Frontal cortex (tissue), 4 donors: ENCODE measurements around the gene GFPT2. TPM values are rescaled to one million over a fixed set of nuclear protein-coding genes. Genes with fewer than 3 reads are reported as not detected.

Experiments
- DNase-seq, 2 donors: peaks; one replicate each; pipeline ENCODE4 v3.0.0; 2012; ENCODE audit warnings: low spot score in 2 of 2
- FAIRE-seq: peaks from 2 replicates; lab custom pipeline; 2012; peaks lifted over from hg19 to GRCh38; lab: Jason Lieb, UNC
- total RNA-seq: library from RNA; depleted of rRNA; stranded (reverse); fragments of >200 nt; gene quantifications from one replicate; pipeline ENCODE4 v1.2.3, GENCODE V29; 2014
- donor health status: control.
- donor health status: control.
- donor health status: control.

Gene GFPT2
- total RNA-seq, 1 donor from 2014 or later, result 11.0 TPM

DNA sequence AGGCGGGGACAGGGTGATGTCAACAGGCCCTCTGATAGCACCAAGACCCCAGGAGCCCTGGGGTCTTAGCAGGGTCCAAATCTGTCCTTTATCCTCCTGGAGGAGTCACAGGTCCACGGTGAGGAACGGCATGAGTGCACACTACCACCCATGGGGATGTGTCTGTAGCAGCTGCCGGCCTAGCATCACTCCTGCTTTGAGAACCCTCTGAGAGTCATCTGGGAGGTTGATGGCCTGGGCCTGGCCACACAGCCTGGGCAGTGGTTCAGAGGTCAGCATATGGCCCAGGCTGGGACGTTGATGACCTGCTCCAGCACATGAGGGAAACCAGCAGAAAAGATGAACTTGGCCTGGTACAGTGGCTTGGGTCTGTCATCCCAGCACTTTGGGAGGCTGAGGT, 1.8 kb upstream of the GFPT2 start:
- DNase-seq (no peak), FAIRE-seq (no peak)

DNA sequence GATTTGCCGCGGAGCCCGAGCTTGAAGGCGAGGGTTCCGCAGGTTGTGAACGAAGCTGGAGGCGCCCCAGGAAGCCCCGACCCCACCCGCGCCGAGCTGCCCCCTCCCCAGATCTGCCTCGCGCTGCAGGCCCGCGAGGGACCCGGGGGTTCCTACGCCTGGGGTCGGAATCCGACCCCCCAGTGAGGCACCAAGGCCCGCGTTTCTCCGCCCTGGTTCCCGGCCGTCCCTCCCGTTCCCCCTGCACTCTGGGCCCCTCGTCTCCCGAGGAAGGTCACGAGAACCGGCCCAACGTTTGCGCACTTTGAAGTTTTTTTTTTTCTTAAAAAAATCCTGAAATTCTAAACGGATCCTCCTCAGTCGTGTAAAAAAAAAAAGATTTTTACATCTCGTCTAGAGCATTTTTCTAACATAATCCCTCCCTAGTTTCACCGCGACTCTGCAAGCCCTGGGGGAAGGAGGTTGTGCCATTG, 880 bp upstream of the GFPT2 start:
- DNase-seq (no peak), FAIRE-seq (no peak)

DNA sequence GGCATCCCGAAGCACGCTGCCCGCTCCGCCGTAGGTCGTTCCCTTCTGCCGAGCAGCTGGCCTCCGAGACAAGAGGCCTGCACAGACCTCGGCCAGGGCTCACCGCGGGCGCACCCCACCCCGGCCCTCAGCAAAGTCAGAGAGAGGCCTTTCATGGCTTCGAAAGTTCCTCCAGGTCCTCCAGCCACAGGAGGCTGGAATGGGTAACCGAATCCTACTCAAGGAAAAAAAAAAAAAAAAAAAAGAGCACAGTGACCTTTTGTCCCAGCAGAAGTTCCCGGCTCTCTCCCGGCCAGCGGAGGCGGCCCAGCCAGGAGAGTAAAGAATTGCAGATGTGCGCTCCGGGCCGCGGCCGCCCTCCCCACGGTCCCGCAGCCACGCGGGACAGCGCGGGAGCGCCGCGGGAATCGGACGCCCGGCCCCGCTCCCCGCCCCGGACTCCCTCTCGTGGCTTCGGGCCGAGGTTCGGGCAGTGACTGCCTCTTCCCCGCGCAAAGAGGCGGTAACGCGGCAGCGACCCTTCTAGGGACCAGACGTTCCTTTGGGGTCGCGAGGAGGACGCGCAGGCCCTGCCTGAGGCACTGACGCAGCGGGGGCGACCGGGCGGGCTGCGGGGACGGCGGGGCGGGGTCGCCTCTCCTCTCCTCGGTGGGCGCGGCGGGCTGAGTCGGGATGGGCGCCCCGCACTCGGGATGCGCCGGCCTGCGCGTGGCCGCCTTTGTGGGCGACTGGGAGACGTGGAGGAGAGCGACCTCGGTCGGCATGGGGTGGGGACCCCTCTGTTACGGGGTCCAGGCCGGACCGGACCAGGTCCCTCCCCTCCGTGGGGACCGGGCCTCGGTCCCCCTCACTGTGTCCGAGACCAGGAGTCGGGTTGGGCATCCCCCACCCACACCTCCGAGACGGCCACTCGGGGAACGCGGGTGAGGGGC, 754 bp downstream of the GFPT2 start:
- DNase-seq (peak in 1 of 2 donors; percentile 54), FAIRE-seq (no peak)

DNA sequence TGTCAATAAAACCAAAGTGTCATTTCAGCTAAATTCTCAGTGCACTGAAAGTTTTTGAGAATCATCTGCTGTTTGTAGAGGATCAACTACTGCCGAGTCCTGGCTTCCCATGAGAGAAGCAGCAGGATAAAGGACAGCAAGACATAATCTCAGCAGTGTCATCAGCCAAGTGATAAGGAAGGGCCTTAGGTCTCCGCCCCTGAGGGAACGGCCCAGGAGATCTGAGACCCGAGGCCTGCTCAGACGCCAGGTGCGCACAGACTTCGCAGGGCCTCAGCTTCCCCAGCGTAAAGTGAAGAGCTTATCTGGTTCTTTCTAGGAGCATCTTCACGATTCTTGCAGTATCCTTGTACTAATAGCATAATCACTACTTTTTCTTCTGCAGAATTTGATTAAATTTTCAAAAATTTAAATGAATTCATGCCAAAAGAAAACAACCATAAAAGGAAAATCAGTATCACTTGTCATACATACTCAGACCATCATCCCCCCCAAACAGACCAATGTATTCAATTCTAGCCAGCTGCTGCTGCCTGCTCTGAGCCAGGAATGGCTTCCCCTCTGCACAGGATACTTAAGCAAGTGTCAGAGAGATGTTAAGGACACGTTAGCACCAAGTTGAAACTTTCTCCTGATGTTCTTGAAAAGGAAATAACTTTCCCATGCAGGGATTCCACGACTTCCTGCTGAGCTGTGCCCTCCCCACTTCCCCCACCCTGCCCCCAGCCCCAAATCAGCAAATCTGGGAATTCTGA, 2.2 kb downstream of the GFPT2 start:
- no peak for FAIRE-seq

DNA sequence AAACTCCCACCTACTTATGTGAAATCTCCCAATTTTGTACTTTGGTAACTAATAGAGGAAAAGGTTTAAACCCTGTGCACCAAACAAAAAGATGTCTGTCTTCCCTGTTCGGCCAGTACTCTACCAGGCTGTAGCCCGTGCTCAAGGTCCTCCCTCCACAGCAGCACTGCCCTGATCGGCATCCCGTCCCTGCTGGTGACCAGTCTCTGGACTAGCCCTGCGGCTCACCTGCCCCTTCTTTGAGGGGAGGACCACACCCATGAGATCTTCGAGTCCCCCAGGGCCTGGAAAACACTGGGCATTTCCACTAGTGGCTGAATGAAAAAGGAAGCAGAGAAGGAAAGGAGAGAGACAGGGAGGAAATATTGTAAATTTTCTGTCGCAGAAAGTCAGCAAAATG, 2.8 kb downstream of the GFPT2 start:
- FAIRE-seq (no peak), DNase-seq (no peak)

More for the DNA sequence above, 2.2 kb downstream of the GFPT2 start:
- no peak for DNase-seq

DNA sequence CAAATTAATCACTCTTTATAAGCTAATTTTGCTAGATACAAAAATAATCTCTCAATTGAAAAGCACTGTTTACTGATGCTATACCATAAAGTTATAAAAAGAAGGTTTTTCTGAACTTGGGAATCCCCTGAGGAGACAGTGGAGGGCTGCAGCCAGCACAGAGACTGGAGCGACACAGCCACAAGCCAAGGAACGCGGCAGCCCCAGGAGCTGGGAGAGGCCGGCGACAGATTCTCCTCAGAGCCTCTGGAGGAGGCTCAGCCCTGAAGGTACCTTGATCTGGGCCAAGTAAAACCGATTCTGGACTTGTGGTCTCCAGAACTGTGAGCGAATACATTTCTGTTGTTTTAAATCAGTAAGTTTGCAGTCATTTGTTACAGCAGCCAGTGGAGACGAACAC, 3.7 kb downstream of the GFPT2 start:
- FAIRE-seq (no peak), DNase-seq (no peak)

DNA sequence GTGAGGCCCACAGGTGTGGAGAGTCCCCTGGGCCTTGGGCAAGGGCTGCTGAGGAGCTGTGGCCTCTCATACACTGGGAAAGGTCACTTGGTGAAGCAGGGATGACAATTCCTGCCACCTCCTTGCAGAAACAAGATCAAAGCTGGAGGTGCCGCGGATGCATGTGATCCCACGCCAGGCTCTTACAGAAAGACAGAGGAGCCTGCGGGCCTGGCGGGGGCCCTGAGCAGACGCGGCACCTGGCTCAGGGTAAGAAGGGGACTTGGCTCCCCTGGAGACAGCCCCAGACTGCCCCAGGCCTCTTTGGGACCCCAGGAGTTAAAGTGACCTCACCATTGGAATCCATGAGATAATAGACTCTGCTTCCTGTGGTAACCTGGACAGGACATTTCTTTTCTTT, 4.8 kb downstream of the GFPT2 start:
- FAIRE-seq, result no peak
- DNase-seq, result no peak

DNA sequence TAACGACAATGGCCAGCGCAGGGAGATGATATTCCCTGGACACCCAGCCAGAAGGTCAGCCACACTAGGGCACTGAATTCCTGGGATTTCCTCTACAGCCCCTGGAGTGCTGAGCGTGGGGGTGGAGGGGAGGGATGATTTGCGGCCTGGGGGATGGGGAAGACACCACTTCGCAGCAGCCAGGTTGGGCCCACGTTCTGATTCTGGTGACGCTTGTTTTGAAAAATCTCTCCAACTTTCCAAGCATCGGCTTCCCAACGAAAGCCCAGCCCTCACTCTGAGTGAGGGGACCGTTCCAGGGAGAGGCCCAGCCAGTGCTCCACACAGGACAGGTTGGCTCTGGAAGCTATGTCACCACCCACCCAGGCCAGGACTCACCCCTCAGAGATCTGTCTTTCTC, 5.4 kb downstream of the GFPT2 start:
- FAIRE-seq (no peak), DNase-seq (no peak)

DNA sequence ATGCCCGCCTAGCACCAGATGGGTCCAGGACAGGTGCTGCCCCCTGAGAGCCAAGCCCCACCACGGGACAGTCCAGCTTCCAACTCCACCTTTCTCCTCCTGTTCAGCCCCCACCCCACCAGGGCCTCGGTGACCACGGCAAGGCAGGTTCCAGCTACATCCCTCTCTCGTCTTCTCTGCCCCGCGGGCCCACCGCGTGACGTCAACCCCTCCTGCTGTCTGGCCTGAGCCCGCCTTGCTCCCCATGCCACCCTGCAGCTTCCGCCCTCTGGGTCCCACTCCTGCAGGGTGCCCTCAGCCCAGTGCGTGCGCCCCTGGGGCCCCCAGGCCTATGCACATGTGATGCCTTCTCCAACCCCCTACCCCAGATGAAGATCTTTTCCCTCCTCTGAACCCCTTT, 6.8 kb downstream of the GFPT2 start:
- DNase-seq (no peak), FAIRE-seq (no peak)

DNA sequence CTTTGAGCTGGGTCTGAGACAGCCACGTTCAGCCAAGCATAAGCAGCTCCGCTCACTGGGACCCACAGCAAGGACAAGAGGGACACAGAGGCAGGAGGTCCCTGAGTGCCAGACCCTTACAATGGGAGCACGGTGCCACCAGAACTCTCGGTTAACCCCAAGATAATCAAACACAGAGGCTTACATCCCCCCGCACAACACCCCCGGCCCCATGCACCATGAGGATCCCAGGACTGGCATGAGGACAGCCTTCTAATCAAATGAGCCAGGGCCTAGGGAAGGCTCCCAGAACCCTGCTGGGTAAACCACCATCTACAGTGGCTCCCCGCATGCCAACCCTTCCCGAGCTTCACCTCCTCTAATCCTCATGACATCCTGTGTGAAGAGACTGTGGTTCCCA, 7.4 kb downstream of the GFPT2 start:
- no peak for FAIRE-seq

DNA sequence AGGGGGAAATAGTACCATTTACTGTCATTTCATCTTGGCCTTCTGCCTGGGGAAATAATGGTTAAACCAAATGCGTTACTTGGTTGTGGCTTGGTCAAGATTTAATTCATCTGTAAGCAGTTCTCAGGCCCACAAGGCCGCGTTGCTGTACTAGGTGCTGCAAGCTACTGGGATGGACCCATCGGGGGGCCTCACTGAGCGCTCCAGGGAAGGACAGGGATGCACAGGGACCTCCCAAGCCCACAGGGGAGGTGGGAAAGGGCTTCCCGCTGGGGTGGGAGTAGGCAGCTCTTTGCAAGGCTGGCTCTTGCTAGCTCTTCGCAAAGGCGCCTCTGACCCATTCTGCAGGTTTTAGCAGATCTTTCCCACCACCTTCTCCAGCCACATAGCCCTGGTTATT, 8.0 kb downstream of the GFPT2 start:
- no peak for FAIRE-seq
- no peak for DNase-seq

More for the DNA sequence above, 7.4 kb downstream of the GFPT2 start:
- DNase-seq, result no peak

DNA sequence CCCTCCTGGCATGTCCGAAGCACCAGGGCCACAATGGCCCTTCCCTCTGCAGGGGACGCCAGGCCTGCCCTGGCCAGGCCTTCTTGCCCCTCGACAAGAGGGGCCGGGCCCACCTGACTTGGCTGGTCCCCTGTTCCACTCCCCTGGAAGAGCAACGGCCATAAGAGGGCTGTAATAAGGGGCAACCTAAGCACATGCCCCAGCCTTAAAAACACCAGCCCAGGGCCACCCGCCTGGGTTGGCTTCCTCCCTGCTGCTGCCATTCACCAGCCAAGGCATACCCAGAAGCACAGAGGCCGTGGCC, 8.5 kb downstream of the GFPT2 start:
- DNase-seq (no peak), FAIRE-seq (no peak)

DNA sequence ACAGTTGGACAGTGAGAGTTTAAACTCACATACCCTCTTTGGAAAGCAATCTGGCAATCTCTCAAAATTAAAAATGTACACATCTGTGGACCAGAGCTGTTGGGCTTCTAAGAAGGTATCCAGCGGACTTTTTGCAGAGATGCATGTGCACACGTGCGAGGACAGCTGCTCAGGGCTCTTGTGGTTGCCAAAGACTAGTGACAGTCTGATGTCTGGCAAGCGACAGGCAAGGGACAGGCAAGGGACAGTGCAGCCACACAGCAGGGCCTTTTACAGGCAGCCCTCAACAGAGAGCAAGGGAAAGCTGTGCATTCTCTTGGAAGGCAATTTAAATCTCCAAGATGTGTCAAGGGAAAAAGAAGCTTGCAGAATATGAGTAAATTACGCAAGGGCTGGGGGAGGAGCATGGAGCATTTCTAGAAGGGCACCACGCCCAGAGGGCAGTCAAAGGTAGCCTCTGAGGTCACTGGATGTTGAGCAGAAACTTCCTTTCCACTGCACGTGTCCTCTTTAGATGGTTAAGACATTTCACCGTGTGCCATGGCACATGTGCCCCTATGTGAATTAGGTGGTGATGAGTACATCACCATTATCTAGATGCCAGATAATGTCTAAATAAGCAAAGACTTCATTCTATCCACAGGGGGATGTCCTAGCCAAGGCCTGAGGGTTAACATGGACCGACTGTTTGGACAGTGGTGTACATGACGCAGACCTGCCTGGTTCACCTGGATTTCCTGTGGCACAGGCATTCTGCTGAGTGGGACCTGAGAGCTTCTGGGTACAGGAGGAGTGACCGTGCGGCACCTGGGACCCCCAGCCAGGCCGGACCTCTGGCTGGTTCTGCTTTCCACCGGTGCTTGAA, 9.1 kb downstream of the GFPT2 start:
- DNase-seq (peak; percentile 57 to 61), FAIRE-seq (no peak)

DNA sequence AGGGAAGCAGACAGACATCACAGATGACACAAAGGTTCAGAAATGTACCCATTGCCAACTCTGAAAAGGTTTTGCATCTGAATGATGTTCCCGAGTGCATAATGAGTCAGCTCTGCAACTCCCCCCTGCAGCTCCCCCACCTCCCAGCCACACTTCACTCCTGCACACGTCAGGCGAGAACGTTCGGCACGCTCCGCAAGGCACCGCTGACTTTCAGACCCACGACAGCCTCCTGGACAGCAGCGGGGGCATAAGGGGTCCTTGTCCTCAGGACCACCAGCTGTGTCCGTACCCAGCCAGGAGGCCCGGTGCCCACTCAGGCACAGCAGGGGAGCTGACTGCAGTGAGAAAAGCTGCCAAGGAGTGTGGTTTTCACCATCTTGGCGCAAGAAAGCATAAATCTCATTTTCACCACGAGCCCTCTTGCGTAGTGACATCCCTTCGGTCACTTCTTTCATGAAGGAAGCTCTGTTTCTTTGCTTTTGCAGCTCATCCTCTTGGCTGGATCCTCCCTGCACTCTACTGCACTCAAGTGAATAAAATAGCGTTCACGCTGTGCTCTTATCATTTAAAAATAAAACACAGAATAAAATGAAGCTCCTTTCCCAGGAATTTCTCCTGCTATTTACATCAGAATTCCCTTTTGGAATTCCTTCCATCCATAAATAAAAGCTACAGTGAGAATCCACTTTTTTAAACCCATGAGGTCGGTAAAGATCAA, 9.9 kb downstream of the GFPT2 start:
- FAIRE-seq, result no peak

DNA sequence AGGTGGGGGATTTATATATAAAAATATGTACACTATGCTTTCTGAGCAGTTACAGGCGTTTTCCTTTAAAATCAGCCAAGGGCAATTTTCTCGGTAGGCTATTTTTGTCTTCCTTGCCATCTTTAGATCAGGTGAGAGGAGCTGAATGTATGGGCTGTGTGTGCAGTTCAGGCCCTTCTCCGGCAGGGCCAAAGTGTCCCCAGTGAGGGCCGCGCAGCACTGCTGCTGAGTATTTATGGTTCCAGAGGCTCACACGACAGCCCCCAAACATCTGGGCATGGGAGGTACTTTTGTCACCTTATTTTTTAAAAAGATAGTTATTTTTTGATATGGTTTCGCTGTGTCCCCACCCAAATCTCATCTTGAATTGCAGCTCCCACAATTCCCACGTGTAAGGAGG, 11.5 kb downstream of the GFPT2 start:
- FAIRE-seq (no peak), DNase-seq (no peak)

More for the DNA sequence above, 9.9 kb downstream of the GFPT2 start:
- DNase-seq, result peak in 1 of 2 donors; percentile 71

DNA sequence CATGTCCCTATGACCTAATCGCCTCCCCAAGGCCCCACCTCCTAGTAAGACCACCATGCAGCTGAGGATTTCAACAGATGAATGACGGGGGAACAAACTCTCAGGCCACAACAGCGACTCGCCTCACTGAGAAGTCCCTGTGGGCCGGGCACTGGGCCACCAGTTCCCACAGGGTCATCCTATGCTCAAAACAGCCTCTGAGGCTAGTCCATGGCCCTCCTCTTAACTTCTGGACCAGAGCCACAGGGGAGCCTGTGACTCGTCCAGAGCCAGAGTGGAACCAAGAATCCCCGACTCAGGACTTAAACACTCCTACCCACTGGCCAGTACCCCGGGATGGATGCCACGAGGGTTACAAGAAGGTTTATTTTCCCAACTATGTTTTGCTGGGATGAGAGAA, 12.3 kb downstream of the GFPT2 start:
- no peak for DNase-seq

DNA sequence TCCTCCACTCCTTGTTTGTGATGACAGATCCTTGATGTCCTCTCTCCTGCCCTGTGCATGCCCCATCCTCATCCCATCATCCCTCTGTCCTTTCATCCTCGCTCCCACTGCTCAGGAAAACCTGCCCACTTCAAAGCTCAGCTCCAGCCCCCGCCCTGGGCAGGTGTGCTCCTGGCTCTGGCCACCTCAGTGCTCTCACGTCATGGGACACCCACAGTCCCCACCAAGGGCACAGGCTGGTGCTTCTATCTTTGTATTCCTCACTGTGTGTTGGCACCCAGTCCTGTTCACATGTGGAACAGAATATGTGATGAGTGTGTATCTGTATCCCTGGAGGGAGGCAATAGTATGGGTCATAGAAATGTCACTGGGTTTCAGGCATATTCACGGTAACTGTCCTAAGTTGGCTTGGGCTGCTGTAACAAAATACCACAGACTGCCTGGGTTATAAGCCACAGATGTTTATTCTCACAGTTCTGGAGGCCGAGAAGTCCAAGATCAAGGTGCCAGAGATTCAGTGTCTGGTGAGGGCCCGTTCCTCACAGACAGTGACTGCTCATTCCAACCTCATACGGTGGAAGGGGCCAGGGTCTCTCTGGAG, 13.5 kb downstream of the GFPT2 start:
- FAIRE-seq (no peak), DNase-seq (no peak)

More for the DNA sequence above, 12.3 kb downstream of the GFPT2 start:
- FAIRE-seq, result no peak

DNA sequence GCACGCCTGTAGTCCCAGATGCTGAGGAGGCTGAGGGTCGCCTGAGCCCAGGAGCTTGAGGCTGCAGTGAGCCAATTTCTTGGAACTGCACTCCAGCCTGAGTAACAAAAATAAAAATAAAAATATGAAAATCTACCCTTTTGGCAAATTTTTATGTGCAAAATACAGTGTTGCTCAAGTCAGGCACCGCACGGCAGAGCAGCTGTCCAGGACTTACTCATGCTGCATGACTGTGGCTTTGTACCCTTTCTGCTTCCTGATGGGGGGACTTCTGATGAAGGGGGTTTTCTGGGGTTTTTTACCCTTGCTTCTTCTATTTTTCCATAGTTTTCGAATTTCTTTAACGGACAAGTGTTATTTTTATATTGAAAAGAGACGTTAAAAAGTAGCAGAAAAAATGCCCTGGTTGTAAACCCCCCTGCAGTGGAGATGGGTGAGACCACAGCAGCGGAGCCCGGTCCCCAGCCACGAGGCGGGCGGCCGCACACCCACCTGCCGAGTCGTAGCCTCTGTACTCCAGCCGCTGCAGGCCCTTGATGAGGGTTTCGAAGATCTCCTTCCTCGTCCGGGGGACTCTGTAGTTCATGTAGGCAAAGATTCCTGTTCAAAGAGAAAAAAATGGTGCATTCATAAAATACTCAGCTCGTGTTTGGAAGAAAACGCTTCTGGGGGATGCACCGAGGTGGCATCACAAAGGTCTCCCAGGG, 15.0 kb downstream of the GFPT2 start:
- FAIRE-seq (no peak), DNase-seq (no peak)
